HL-60/S4 treated with phorbol 12-myristate 13-acetate at 8.2 ng/mL for 4 days and 3 days (cell line): ENCODE data around the gene SRSF7.
"Not testable (repeated sequence)": the region's sequence is repeated elsewhere in the genome, so short reads cannot be mapped to it uniquely, and the experiment has no call there.

Experiments
- in situ Hi-C: fragments of 300-500 bp; cut with MboI; formaldehyde crosslinking; loops from 2 replicates; pipeline ENCODE4 v1.15.0; 2022; ENCODE audit warnings: low sequenced_read_pairs

Gene SRSF7

DNA sequence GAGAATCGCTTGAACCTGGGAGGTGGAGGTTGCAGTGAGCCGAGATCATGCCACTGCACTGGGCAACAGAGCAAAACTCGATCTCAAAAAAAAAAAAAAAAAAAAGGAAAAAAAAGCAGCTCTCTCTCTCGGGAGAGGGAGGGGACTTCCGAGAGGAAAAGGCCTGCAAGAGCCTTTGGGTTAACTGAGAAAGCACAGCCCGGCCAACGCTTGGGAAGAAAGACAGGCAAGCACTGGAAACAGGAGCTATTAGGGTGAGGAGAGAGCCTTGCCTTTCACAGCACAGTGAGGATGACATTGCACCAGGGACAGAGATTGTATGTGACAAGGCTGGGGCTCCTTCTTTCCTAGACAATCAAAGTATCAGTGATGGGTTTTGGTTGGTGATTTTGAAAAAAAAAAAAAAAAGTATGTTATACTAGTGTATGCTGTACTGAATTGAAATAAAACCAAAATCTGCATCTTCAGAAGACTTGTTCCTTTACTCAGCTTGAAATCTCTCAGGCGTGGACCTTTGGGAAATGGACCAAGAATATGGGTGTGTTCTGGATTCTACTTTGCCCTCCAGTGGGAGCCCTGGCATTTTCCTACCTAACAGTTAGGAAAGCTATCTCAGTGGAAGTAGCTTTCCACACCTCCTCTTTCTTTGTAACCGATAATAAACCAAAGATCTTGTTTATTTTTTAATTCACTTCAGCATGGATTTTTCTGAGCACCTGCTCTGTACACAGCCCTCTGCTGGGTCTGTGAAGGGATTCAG is 16.7 kb downstream of the SRSF7 start:
- in situ Hi-C loops = loop anchor here (25.0 kb wide), 1 partner anchor 422 kb away; no protein-coding TSS in a partner anchor

DNA sequence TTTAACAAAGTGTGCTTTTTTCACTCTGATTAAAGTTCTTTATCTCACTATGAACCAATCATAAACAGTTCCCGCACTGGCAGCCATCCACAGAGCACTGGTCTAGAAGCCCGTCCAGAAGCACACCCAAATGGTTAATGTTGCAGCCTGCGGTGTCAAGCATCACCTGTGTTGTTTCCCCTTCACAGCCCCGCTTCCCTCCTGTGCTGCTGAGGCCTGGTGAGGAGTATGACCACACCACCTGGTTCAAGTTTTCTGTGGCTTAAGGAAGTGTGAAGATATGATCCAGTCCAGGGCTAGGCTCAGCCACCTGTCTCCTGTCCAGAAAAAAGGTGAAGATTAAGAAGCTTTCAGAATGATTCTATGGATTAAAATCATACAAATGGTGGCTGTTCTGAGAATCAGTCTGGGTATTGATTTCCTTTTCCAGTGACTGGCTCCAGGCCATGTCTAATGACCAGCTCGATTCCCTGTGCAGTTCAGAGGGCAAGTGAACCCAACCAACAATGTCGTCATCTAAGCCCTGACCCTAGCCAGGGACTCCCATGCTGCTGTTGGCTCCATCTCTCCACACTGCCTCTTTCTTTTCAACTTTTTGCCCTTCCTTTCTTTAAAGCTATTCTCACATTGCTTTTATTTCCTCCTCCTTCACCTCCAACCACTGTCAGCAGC is 17.7 kb downstream of the SRSF7 start:
- in situ Hi-C loops = loop anchor here (25.0 kb wide), 1 partner anchor 421 kb away; no protein-coding TSS in a partner anchor

DNA sequence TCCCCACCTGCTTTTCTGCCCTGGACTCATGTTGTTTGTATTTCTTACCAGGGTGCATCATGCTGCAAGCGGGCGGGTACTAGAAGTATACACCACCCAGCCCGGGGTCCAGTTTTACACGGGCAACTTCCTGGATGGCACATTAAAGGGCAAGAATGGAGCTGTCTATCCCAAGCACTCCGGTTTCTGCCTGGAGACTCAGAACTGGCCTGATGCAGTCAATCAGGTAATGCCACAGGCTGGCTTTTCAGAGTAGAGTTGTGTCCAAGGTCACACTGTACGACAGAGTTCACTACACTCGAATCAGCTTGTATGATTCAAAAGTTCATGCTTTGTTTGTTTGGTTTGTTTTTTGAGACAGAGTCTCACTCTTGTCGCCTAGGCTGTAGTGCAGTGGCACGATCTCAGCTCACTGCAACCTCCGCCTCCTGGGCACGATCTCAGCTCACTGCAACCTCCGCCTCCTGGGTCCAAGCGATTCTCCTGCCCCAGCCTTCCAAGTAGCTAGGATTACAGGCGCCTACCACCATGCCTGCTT is 19.4 kb downstream of the SRSF7 start:
- in situ Hi-C loops = loop anchor here (25.0 kb wide), 1 partner anchor 419 kb away; no protein-coding TSS in a partner anchor

DNA sequence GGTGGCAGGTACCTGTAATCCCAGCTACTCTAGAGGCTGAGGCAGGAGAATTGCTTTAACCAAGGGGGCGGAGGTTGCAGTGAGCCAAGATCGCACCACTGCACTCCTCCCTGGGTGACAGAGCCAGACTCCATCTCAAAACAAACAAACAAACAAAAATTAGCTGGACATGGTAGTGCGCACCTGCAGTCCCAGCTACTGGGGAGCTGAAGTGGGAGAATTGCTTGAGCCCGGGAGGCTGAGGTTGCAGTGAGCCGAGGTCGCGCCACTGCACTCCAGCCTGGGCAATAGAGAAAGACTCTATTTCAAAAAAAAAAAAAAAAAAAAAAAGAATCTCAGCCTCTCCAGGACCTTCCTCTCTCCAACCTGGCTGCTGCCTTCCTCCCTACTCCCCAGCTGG is 20.1 kb downstream of the SRSF7 start:
- in situ Hi-C loops = loop anchor here (25.0 kb wide), 1 partner anchor 419 kb away; no protein-coding TSS in a partner anchor

DNA sequence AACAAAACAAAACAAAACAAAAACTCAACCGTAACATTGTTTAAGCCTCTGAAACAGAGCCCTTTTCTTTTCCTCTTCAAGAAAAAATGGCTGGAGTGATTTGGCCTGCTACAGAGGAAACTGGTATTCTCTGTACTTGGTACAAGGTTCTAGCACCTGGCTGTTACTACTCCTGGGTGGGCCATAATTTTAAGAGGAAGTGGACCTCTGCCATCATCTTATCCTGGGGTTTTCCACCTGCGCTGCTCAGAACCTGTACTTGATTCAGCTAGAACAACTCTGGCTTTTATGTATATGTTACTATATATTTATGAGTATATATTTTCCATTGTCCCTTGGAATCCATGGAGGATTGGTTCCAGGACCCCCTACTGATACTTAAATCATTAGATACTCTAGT is 22.5 kb downstream of the SRSF7 start:
- in situ Hi-C loops = loop anchor here (10.0 to 25.0 kb wide), 2 partner anchors 144 to 416 kb away; no protein-coding TSS in a partner anchor

DNA sequence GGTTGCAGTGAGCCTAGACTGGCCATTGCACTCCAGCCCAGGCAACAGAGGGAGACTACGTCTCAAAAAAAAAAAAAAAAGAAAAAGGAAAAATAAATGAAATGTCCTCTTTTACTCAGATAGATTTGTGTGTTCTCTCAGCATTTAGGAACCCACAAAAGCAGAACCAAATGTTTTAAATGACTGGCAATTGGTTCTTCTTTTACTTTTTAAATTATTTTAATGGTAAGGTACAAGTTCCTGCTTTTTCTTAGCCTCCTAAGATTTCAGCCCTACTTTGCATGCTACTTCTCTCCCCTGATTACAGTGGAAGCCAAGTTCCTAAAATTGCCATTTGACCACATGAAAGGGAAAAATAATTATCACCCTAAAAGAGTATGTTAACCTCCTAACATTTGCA is 23.5 kb downstream of the SRSF7 start:
- in situ Hi-C loops = loop anchor here (10.0 to 25.0 kb wide), 2 partner anchors 143 to 415 kb away; no protein-coding TSS in a partner anchor

DNA sequence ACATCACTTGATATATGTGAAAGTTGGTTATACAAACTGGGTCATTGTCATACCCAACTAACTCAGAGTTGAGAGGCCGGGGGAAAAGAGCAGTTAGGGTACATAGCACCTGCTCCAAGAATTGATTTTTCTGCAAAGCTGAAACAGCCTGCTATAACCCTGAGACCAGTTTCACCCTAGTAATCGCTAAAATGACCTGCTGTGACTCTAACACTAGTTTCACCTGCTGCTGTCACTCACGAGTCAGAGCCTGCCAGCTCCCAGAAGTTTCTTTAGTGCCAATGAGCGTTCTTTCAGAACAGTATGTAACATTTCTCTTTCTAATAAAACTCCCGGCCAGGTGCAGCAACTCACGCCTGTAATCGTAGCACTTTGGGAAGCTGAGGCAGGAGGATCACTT is 28.0 kb downstream of the SRSF7 start:
- in situ Hi-C loops = loop anchor here (10.0 kb wide), 1 partner anchor 138 kb away; no protein-coding TSS in a partner anchor

DNA sequence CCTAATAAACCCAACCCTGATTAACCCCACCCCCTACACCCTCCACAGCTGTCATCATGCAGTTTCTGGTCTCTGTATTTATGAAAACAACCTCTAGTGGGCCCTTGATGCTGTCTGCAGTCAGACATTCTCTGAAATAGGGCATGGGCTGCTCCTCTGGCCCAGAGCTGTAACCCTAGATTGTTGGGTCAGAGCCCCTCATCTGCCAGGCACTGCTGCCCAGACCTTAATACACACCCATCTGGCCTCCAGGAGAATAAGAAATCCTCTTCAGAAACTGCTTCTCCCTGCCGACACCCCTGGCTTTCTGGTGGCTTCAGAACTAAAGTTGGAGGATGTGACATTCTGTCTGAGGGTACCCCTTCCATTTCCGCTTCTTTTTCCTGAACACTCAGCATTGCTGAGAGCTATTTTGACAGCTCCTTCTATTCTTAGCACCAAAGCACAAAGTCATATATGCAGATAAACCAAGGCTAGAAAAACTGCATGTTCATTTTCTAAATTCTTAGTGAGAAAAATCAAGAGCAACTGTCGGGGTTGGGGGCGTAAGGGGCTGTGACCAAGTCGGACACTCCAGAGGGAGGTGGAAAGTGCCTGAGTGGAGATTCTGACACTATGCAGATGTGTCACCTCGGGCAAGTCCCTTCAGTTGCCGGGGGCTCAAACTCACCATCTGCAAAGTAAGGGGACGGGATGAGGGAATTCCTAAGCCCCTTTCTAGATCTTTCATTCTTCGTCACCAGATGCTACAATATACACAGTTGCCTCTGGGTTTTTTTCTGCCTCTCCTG is 28.7 kb downstream of the SRSF7 start:
- in situ Hi-C loops = loop anchor here (10.0 kb wide), 1 partner anchor 138 kb away; no protein-coding TSS in a partner anchor

DNA sequence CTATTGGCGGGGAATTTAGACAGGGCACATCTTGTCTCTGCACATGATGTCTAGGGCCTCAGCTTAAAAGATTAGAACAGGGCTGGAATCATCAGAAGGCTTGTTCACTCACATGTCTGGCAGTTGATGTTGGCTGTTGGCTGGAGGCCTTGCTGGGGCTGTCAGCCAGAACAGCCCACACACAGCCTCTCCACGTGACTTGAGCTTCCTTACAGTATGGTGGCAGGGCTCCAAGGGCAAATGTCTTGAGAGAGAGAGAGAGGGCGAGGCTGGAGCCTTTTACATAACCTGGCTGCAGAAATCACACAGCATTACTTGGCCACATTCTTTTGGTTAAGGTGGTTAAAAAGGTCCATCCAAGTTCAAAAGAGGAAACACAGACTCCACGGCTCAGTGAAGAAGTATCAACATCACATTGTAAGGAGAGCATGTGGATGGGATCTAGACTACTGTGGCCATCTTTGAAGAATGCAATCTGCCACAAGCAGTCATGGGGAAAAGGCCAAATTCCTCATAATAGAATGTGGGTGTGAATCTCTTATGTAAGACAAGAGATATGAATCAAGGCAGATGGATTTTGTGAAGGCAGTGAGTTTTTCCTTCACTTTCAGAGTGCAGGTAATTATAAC is 30.4 kb downstream of the SRSF7 start:
- in situ Hi-C loops = loop anchor here (10.0 kb wide), 1 partner anchor 136 kb away; no protein-coding TSS in a partner anchor

DNA sequence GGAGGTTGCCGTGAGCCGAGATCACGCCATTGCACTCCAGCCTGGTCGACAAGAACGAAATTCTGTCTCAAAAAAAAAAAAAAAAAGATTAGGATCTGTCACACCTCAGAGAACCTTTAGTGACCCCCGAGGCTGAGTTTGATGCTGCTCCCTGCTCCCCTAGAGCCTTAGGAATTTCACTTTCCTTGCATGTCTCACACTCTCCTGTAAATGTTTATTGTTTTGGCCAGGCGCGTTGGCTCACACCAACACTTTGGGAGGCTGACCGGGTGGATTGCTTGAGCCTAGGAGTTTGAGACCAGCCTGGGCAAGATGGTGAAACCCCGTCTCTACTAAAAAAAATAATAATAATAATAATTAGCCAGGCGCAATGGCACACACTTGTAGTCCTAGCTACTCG is 31.5 kb downstream of the SRSF7 start:
- in situ Hi-C loops = loop anchor here (10.0 kb wide), 1 partner anchor 135 kb away; no protein-coding TSS in a partner anchor

DNA sequence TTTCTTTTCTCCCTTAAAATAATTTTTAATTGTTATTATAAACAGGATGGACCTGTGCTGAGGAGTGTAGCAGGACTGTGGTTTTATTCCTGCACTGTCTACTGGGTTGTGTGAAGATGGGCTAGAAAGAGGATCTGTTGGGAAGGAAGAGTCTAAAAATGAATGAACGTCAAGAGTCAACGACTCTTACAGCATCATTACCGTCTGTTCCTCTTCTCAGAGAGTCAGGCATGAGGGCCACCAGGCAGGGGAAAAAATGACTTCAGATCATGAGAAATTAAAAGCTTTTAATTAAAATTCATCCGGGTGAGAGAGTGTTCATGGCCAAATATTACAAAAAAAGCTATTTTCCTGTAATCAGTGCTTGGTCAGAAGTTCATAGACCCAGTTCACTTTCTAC is 32.6 kb downstream of the SRSF7 start:
- in situ Hi-C loops = no loop called here

DNA sequence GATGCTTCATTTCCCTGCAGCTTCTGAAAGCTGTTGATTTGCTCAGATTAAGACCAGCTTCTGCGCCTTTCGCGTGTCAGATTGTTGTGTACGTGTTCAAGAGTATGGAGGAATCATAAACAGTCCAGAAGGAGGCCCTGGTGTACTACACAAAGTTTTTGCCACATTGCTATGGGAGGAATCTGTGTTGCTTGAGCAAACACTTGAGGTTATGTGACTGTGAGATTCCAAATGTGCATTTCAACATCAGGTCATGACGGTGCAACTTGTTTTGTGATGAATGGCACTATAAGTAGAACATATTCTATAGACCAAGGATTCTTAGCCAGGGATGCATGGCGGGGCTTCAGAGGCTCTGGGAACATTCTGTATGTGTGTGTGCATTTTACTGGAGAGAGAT is 35.0 kb downstream of the SRSF7 start:
- in situ Hi-C loops = no loop called here

DNA sequence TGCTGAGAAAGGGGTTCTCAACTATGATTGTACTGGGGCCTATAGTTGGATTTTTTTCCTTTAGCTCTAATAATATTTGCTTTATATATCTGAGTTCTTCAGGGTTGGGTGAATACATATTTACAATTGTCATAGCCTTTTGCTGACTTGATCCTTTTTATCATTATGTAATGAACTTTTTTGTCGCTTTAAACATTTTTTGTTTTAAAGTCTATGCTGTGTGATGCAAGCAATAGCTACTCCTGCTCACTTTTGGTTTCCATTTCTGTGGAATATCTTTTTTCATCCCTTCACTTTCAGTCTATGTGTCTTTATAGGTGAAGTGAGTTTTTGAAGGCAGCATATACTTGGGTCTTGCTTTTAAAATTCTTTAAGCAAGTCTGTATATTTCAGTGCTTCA is 36.2 kb downstream of the SRSF7 start:
- in situ Hi-C loops = not testable (repeated sequence)

DNA sequence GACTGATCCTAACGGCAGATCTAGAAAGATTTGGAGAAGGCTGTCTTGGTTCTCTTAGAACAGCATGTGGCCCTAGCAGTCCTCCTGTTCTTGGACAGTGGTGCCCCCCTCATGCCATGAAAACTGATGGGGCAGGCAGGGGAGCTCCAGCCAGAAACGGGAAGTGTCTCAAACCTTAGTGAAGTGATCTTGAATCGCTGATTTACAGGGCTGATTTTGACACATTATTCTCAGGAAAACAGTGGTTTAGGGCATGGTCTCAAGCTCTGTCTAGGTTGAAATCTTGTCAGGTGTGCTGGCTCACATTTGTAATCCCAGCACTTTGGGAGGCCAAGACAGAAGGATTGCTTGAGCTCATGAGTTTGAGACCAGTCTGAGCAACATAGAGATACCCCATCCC is 37.8 kb downstream of the SRSF7 start:
- in situ Hi-C loops = no loop called here

DNA sequence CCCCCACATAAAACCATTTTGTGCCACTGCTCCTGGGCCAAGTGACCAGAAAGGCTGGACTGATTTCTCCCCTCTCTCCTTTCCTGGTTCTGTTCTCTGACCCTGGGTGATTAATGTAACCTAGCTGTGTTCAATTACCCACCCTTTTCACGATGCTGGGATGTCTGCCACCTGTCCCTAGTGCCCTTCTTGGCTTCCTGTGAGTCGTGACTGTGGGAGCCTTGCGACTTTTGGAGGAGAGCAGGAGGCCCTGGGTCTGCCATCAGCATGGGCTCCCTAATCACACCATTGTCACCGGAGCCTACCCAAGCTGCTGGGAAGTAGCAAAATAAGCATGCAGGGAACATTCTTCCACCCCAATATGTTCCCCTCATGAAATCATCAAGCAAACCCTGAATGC is 38.3 kb downstream of the SRSF7 start:
- in situ Hi-C loops = no loop called here

DNA sequence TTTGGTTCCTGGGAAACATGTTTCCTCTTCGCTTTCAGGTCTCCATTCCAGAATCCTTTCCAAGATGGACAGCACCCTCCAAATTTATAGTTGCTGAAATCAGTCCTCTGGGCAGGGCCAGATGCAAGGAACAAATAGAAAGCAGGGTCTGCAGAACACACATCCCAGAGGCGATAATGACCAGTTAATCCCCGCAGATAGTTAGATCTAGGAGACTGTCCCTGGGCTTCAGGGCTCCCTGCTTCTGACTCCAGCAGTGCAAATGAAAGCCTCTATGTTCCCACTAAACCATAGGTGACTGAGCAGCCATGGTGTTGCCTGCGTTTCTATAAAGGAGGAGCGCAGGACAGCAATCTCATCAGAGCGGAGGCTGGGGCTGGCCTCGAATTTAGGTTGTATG is 38.7 kb downstream of the SRSF7 start:
- in situ Hi-C loops = no loop called here

DNA sequence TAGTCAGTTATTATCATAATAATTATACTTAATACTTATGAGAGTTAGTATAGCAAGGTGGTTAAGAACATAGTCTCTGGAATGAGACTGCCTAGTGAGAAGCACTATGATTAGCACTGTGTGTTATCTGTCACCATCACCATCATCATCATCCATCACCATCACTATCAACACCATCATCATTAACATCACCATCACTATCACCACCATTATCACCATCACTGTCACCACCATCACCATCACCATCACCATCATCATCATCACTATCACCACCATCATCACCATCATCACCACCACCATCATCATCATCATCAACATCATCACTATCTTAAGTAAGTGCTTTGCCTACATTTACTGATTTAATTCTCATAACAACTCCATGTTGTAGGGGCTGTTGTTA is 39.6 kb downstream of the SRSF7 start:
- in situ Hi-C loops = no loop called here

DNA sequence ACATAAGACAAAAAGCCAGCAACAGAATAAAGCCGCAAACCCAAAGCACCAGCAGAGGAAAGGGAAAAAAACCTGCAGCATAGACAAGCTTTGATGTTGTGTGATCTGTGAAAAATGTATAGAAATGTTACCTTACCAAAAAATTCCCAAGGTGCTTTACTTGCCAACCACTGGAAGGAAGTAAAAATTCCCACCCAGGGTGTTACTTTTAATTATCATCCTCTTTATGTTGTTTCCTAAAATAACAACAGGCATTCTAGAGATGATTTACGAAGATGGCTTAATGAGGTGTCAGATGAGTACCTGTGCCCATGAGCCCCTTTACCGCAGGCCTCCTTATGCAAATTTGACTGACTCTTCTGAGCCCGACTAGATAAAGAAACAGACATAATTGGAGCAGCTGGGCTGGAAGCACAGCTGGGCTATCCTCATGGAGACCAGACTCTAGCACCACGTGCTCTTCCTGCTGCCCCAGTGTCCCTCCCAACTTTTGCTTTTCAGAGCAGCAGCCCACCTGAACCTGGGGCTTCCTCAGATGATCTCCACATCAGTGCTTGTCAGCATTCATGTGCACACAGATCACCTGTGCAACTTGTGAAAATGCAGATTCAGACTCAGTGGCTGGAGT is 41.5 kb downstream of the SRSF7 start:
- in situ Hi-C loops = no loop called here

DNA sequence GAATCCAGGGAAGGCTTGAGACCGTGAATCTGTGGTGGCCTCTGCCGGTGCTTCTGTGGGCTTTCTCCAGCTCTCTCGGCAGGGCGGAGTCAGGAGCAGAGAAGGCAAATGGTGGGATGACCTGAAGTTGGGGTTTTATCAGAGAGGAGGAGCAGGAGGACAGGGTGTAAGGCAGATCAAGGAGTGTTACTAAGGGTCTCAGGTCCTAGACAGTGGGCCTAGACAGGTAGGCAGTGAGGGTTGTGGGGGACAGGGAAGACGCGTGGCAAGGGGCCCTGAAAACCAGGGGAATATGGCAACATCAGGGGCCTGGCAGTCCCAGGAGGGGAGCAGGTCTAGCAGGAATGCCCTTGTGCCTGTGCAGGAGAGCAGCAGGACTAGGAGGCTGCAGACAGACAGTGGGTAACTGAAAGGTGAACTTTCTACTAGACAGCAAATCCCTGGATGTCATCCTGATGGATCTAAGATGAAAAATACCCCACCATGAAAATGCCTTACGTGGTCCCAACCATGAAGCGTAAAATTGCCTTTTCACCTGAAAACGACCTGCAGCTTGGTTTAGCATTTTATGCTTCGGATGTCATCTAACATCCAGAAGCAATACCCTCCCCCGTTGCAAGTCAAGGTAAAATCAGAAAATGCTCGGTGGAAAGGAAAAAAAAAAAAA is 42.1 kb downstream of the SRSF7 start:
- in situ Hi-C loops = no loop called here
